Measurements from ENCODE around the gene NID2.

NID2 gene, protein sequence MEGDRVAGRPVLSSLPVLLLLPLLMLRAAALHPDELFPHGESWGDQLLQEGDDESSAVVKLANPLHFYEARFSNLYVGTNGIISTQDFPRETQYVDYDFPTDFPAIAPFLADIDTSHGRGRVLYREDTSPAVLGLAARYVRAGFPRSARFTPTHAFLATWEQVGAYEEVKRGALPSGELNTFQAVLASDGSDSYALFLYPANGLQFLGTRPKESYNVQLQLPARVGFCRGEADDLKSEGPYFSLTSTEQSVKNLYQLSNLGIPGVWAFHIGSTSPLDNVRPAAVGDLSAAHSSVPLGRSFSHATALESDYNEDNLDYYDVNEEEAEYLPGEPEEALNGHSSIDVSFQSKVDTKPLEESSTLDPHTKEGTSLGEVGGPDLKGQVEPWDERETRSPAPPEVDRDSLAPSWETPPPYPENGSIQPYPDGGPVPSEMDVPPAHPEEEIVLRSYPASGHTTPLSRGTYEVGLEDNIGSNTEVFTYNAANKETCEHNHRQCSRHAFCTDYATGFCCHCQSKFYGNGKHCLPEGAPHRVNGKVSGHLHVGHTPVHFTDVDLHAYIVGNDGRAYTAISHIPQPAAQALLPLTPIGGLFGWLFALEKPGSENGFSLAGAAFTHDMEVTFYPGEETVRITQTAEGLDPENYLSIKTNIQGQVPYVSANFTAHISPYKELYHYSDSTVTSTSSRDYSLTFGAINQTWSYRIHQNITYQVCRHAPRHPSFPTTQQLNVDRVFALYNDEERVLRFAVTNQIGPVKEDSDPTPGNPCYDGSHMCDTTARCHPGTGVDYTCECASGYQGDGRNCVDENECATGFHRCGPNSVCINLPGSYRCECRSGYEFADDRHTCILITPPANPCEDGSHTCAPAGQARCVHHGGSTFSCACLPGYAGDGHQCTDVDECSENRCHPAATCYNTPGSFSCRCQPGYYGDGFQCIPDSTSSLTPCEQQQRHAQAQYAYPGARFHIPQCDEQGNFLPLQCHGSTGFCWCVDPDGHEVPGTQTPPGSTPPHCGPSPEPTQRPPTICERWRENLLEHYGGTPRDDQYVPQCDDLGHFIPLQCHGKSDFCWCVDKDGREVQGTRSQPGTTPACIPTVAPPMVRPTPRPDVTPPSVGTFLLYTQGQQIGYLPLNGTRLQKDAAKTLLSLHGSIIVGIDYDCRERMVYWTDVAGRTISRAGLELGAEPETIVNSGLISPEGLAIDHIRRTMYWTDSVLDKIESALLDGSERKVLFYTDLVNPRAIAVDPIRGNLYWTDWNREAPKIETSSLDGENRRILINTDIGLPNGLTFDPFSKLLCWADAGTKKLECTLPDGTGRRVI (N-terminal part only)

DNA sequence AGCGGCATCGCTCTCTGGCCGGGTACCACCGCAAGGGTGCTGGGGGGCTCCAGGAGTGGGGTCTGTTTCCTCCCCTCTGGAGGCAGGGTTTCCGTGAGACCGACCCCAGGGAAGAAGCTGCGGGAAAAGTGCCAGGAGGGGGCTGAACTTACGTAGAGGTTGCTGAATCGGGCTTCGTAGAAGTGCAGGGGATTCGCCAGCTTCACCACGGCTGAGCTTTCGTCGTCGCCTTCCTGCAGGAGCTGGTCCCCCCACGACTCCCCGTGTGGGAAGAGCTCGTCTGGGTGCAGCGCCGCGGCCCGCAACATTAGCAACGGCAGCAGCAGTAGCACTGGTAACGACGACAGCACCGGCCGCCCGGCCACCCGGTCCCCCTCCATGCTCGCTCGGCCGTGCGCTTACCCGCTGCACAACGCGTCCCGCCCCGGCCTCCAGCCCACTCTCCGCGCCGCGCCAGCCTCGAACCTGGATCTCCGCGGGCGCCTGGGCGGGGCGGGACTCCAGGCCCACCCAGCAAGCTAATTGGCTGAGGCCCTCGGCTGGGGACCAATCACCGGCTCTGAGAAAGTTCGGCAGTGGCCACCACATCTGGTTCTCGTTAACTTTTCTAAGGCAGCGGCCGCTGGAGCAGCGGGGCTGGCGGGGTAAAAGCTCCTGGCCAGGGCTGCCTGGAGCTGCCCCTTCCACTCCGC, at the start of gene NID2:
Gene NID2, minus strand, starts transcription at position 445 of the 692 bp plus-strand sequence. Its CDS starts 65 bp downstream, at position 380.
- Histone ChIP-seq H3K27ac (ENCODE audit: low read length) (no peak within 1 kb of the TSS), H3K4me1 (ENCODE audit: control insufficient read depth, low read depth, low read length) (peaks cover 6% of the 10 kb centered on the region), H3K27me3 (ENCODE audit: control insufficient read depth, insufficient read depth, low read length) (peaks cover 54% of the 10 kb centered on the region), H3K9ac (ENCODE audit: low read length) (peak within 1 kb of the TSS; percentile 37), H3K9me3 (ENCODE audit: control insufficient read depth, low read depth, low read length) (no peaks in the 10 kb centered on the region), H3K4me3 (ENCODE audit: low read length) (peak within 1 kb of the TSS; percentile 71), H3K36me3 (ENCODE audit: control insufficient read depth, low read depth, low read length) (no peaks in the 10 kb centered on the region)

DNA sequence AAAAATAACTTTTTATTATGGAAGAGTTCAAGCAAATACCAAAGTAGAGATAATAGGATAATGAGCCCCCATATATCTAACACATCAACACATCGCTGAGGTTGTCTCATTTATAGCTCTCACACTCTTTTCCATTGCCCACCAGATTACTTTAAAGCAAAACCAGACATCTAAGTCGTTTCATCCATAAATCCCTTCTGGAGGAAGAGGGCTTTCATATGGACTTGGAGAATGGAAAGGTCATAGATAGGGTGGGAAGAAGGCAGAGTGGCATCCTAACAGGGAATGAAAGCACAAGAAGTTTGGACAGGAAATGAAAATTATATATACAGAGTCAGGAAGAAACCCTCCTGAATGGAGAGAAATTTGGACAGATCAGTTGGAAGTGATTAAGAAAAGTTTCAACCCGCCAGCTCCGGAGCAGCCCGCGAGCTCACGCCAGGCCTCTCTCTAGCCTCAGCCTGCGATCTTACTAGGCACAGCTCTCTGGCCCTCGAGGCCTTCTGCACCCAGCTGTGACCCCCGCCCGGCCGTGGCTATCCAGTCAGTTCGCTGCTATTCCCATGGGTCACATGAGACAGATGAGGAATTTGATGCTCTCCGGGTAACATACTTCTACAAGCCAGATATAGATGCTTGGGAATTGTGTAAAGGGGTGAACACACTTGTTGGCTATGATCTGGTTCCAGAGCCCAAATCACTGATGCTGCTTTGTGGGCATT, 48.4 kb upstream of the NID2 start:
- no peaks in the 10 kb centered on the region for H3K9me3 ChIP-seq (ENCODE audit: control insufficient read depth, low read depth, low read length)
- no peak overlapping the region for H3K9ac ChIP-seq (ENCODE audit: low read length)
- H3K27ac ChIP-seq (ENCODE audit: low read length): no peak overlapping the region
- no peaks in the 10 kb centered on the region for H3K4me1 ChIP-seq (ENCODE audit: control insufficient read depth, low read depth, low read length)
- H3K4me3 ChIP-seq (ENCODE audit: low read length): no peak overlapping the region
- no peaks in the 10 kb centered on the region for H3K27me3 ChIP-seq (ENCODE audit: control insufficient read depth, insufficient read depth, low read length)
- H3K36me3 ChIP-seq (ENCODE audit: control insufficient read depth, low read depth, low read length): no peaks in the 10 kb centered on the region

DNA sequence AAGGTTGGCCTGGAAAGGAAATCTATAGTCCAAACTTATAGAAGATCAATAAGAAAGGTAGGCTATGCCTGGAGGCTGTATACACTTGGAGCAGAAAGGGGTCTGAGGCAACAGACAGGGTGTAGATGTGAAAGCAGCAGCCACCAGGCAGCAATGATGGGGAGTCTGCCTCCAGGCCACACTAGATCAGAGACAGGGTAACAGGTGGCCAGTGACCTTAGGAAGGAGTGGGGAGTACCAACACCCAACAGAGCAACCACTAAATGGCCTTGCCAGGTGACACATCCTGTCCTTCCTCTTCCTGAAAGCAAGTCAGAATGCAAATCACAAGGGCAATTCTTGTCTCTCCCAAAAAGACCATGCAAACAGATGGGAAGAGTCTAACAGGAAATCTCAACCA, 46.4 kb upstream of the NID2 start:
- no peak overlapping the region for H3K27ac ChIP-seq (ENCODE audit: low read length)
- H3K9me3 ChIP-seq (ENCODE audit: control insufficient read depth, low read depth, low read length): no peaks in the 10 kb centered on the region
- no peaks in the 10 kb centered on the region for H3K4me1 ChIP-seq (ENCODE audit: control insufficient read depth, low read depth, low read length)
- H3K9ac ChIP-seq (ENCODE audit: low read length): no peak overlapping the region
- H3K4me3 ChIP-seq (ENCODE audit: low read length): no peak overlapping the region
- no peaks in the 10 kb centered on the region for H3K36me3 ChIP-seq (ENCODE audit: control insufficient read depth, low read depth, low read length)
- H3K27me3 ChIP-seq (ENCODE audit: control insufficient read depth, insufficient read depth, low read length): no peaks in the 10 kb centered on the region

DNA sequence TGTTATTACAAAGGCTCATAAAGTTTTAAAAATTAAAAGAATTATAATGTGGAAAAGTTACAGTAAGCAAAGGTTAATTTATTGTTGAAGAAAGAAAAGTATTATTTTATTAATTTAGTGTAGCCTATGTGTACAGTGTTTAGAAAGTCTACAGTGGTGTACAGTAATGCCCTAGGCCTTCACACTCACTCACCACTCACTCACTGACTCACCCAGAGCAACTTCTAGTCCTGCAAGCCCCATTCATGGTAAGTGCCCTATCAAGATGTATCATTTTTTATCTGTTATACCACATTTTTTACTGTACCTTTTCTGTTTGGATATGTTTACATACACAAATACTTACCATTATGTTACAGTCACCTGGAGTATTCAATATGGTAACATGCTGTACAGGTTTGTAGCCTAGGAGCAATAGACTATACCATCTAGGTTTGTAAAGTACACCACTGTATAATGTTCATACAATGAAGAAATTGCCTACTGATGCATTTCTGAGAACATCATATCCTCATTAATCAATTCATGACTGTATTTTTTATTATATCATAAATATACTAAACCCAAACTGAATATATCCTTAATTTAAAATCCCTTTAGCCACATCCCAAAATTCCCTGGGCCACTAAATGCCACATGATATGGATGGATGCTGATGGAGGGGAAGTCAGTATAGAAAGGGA, 43.6 kb upstream of the NID2 start:
- H3K36me3 ChIP-seq (ENCODE audit: control insufficient read depth, low read depth, low read length): no peaks in the 10 kb centered on the region
- no peaks in the 10 kb centered on the region for H3K9me3 ChIP-seq (ENCODE audit: control insufficient read depth, low read depth, low read length)
- no peak overlapping the region for H3K4me3 ChIP-seq (ENCODE audit: low read length)
- H3K9ac ChIP-seq (ENCODE audit: low read length): no peak overlapping the region
- no peaks in the 10 kb centered on the region for H3K27me3 ChIP-seq (ENCODE audit: control insufficient read depth, insufficient read depth, low read length)
- no peak overlapping the region for H3K27ac ChIP-seq (ENCODE audit: low read length)
- no peaks in the 10 kb centered on the region for H3K4me1 ChIP-seq (ENCODE audit: control insufficient read depth, low read depth, low read length)

DNA sequence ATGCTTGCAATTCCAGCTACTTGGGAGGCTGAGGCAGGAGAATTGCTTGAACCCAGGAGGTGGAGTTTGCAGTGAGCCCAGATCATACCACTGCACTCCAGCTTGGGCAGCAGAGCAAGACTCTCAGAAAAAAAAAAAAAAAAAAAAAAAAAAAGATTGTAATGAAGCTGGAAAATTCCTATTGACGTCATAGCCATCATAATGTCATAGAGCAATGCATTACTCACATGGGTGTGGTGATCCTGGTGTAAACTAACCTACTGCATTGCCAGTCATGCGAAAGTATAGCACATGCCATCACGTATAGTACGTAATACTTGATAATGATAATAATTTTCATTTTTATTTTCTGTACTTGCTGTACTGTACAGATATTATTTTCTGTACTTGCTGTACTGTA, 42.7 kb upstream of the NID2 start:
- H3K27me3 ChIP-seq (ENCODE audit: control insufficient read depth, insufficient read depth, low read length): no peaks in the 10 kb centered on the region
- H3K36me3 ChIP-seq (ENCODE audit: control insufficient read depth, low read depth, low read length): no peaks in the 10 kb centered on the region
- no peak overlapping the region for H3K9ac ChIP-seq (ENCODE audit: low read length)
- no peaks in the 10 kb centered on the region for H3K4me1 ChIP-seq (ENCODE audit: control insufficient read depth, low read depth, low read length)
- no peak overlapping the region for H3K27ac ChIP-seq (ENCODE audit: low read length)
- no peaks in the 10 kb centered on the region for H3K9me3 ChIP-seq (ENCODE audit: control insufficient read depth, low read depth, low read length)
- H3K4me3 ChIP-seq (ENCODE audit: low read length): no peak overlapping the region

DNA sequence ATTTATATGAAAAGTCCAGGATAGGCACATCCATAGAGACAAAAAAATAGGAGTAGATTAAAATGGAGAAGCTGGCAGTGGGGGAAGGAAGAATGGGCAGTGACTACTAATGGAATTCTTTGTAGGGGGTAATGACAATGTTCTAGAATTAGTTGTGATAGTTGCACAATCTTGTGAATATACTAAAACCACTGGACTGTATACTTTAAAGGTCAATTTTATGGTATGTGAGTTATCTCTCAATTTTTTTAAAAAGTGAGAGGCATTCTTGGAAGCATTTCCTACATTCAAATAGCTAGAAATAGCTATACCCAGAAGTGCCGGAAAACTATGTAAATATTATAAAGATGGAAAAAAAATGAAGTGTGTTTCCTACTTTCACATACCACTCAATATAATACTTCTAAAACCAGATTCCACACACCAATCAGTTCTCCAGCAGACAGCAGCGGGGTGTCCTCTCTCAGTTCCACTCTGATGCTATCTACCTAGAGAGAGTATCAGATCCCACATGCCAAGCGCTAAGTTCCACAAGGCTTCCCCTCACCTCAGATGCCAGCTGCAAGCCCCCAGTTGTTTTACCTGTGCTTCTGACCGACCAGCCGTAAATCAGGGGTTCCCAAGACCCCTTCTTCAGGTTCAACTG, 41.7 kb upstream of the NID2 start:
- Histone ChIP-seq H3K9me3 (ENCODE audit: control insufficient read depth, low read depth, low read length) (no peaks in the 10 kb centered on the region), H3K27me3 (ENCODE audit: control insufficient read depth, insufficient read depth, low read length) (no peaks in the 10 kb centered on the region), H3K9ac (ENCODE audit: low read length) (no peak overlapping the region), H3K36me3 (ENCODE audit: control insufficient read depth, low read depth, low read length) (no peaks in the 10 kb centered on the region), H3K4me1 (ENCODE audit: control insufficient read depth, low read depth, low read length) (no peaks in the 10 kb centered on the region), H3K4me3 (ENCODE audit: low read length) (no peak overlapping the region), H3K27ac (ENCODE audit: low read length) (no peak overlapping the region)

DNA sequence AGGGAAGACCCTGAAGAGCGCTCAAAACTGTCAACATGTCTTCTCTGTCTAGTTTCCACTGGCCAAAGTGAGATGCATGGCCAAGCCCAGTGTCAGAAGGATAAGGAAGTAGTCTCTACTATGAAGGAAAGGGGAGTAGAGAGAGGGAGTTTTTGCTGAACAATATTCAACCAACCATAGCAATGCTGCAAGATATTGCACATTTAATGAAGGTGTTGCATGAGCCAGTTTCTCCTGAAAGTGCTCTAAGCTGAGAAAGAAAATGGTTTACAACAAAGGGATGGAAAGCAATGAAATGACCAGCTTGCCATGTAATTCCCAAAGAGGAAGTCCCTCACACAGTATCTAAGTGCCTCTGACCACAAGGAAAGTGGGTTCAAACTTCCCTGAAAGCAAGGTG, 40.0 kb upstream of the NID2 start:
- Histone ChIP-seq H3K27me3 (ENCODE audit: control insufficient read depth, insufficient read depth, low read length) (no peaks in the 10 kb centered on the region), H3K36me3 (ENCODE audit: control insufficient read depth, low read depth, low read length) (no peaks in the 10 kb centered on the region), H3K9me3 (ENCODE audit: control insufficient read depth, low read depth, low read length) (no peaks in the 10 kb centered on the region), H3K27ac (ENCODE audit: low read length) (no peak overlapping the region), H3K4me1 (ENCODE audit: control insufficient read depth, low read depth, low read length) (no peaks in the 10 kb centered on the region), H3K9ac (ENCODE audit: low read length) (no peak overlapping the region), H3K4me3 (ENCODE audit: low read length) (no peak overlapping the region)

DNA sequence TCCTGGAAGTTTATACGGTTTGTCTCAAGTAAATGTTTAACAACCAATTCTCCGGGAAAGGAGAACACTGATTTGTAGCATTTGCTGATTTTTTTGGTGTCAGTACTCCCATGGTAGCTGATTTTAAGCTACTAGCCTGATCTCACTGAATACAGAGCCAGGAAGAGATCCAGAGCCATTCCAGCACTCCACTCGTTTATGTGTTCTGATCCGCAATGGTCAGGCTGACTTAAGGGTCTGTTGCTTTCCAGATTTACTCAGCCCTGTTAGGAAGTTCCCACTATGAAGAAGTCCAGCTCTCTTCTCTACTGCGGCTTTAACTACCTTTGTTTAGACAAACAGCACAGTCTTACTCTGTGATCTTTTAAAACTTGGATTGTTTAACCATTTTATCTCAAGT, 38.0 kb upstream of the NID2 start:
- no peaks in the 10 kb centered on the region for H3K4me1 ChIP-seq (ENCODE audit: control insufficient read depth, low read depth, low read length)
- no peak overlapping the region for H3K4me3 ChIP-seq (ENCODE audit: low read length)
- H3K9me3 ChIP-seq (ENCODE audit: control insufficient read depth, low read depth, low read length): no peaks in the 10 kb centered on the region
- no peak overlapping the region for H3K27ac ChIP-seq (ENCODE audit: low read length)
- no peaks in the 10 kb centered on the region for H3K36me3 ChIP-seq (ENCODE audit: control insufficient read depth, low read depth, low read length)
- no peaks in the 10 kb centered on the region for H3K27me3 ChIP-seq (ENCODE audit: control insufficient read depth, insufficient read depth, low read length)
- H3K9ac ChIP-seq (ENCODE audit: low read length): no peak overlapping the region

DNA sequence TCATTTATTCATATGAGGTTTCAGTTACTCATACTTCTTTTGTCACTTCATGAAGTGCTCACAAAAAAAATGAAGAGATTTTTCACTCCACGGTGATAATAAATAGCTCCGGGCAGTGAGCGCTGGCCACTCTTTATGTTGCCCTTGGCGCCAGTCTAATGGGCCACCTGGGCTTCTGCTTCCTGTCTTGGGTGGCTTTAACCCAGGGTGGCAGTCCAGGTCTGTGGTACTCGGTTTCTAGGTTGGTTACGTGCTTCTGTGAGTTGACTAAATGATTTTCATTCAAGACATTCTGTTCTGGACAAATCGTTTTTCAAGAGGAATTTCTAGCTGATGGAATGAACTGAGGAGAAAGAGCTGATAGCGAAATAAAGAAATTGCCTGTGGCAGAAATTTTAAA, 34.6 kb upstream of the NID2 start:
- Histone ChIP-seq H3K9ac (ENCODE audit: low read length) (no peak overlapping the region), H3K27ac (ENCODE audit: low read length) (no peak overlapping the region), H3K4me1 (ENCODE audit: control insufficient read depth, low read depth, low read length) (peaks cover 4% of the 10 kb centered on the region), H3K9me3 (ENCODE audit: control insufficient read depth, low read depth, low read length) (no peaks in the 10 kb centered on the region), H3K4me3 (ENCODE audit: low read length) (no peak overlapping the region), H3K27me3 (ENCODE audit: control insufficient read depth, insufficient read depth, low read length) (no peaks in the 10 kb centered on the region), H3K36me3 (ENCODE audit: control insufficient read depth, low read depth, low read length) (no peaks in the 10 kb centered on the region)

DNA sequence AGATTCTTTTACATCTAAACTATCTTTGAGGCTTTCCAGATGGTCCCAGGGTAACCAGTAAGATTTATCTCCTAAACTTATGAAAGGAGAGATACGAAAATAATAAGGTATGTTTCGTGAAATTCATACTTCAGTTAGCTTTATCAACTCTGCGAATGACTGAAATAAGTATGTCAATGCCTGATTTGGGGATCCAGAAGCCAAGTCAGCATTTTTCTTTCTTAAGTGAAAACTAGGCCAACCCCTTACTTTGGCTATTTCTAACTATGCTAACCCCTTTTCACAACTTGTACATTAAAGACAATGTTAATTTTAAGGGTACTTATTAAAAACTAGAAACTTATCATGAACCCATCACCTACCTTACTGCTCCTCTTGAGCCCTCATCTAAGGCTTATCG, 26.9 kb upstream of the NID2 start:
- Histone ChIP-seq H3K36me3 (ENCODE audit: control insufficient read depth, low read depth, low read length) (no peaks in the 10 kb centered on the region), H3K9me3 (ENCODE audit: control insufficient read depth, low read depth, low read length) (no peaks in the 10 kb centered on the region), H3K27me3 (ENCODE audit: control insufficient read depth, insufficient read depth, low read length) (no peaks in the 10 kb centered on the region), H3K27ac (ENCODE audit: low read length) (no peak overlapping the region), H3K4me1 (ENCODE audit: control insufficient read depth, low read depth, low read length) (no peaks in the 10 kb centered on the region), H3K9ac (ENCODE audit: low read length) (no peak overlapping the region), H3K4me3 (ENCODE audit: low read length) (no peak overlapping the region)
